H9 (cell line): ENCODE measurements around the gene ETV2. TPM values are rescaled to one million over a fixed set of nuclear protein-coding genes. Genes with fewer than 3 reads are reported as not detected.

Experiments used
- DNase-seq: peaks from one replicate; pipeline ENCODE4 v3.0.0-alpha.2; 2017
- H2AFZ ChIP-seq: one replicate; pipeline ENCODE4 v1.6.1; 2013; ENCODE audit warnings: mild to moderate bottlenecking, low read length, control low read depth, moderate library complexity
- H2AK5ac ChIP-seq: 2 replicates; pipeline ENCODE4 v1.6.1; 2013; ENCODE audit warnings: low read length, control low read depth, mixed read lengths; ENCODE audit not compliant: insufficient read length
- H2BK120ac ChIP-seq: one replicate; pipeline ENCODE4 v1.6.1; 2013; ENCODE audit warnings: low read depth, mild to moderate bottlenecking, low read length, control low read depth, inconsistent platforms; ENCODE audit not compliant: poor library complexity, severe bottlenecking
- H2BK12ac ChIP-seq: 2 replicates; pipeline ENCODE4 v1.6.1; 2013; ENCODE audit warnings: low read length, control low read depth, mixed read lengths, low read depth; ENCODE audit not compliant: insufficient read length
- H2BK15ac ChIP-seq: 2 replicates; pipeline ENCODE4 v1.6.1; 2013; ENCODE audit warnings: low read depth, low read length, control low read depth
- H2BK20ac ChIP-seq: one replicate; pipeline ENCODE4 v1.6.1; 2013; ENCODE audit warnings: low read depth, mild to moderate bottlenecking, low read length, control low read depth, inconsistent platforms; ENCODE audit not compliant: poor library complexity, severe bottlenecking
- H2BK5ac ChIP-seq: 2 replicates; pipeline ENCODE4 v1.6.1; 2013; ENCODE audit warnings: low read length, control low read depth, mixed read lengths; ENCODE audit not compliant: insufficient read length
- H3K14ac ChIP-seq: 2 replicates; pipeline ENCODE4 v1.6.1; 2013; ENCODE audit warnings: low read length, control low read depth; ENCODE audit not compliant: insufficient read depth
- H3K18ac ChIP-seq: 2 replicates; pipeline ENCODE4 v1.6.1; 2013; ENCODE audit warnings: low read depth, mild to moderate bottlenecking, mixed read lengths, low read length, control low read depth; ENCODE audit not compliant: insufficient read length
- H3K23ac ChIP-seq: 2 replicates; pipeline ENCODE4 v1.6.1; 2013; ENCODE audit warnings: low read length, control low read depth, mixed read lengths, low read depth; ENCODE audit not compliant: insufficient read length
- H3K23me2 ChIP-seq: 2 replicates; pipeline ENCODE4 v1.6.1; 2013; ENCODE audit warnings: low read depth, mild to moderate bottlenecking, mixed read lengths, low read length, control low read depth; ENCODE audit not compliant: insufficient read length, poor library complexity, severe bottlenecking
- H3K27ac ChIP-seq: 2 replicates; pipeline ENCODE4 v1.5.1; 2013; ENCODE audit warnings: low read length, control low read depth, mixed read lengths, low read depth; ENCODE audit not compliant: insufficient read length
- H3K27me3 ChIP-seq: 2 replicates; pipeline ENCODE4 v1.6.1; 2013; ENCODE audit warnings: low read length, control low read depth, inconsistent platforms; ENCODE audit not compliant: insufficient read depth
- H3K4ac ChIP-seq: 2 replicates; pipeline ENCODE4 v1.6.1; 2013; ENCODE audit warnings: low read depth, mild to moderate bottlenecking, control low read depth, inconsistent platforms, low read length, moderate library complexity
- H3K4me1 ChIP-seq: 2 replicates; pipeline ENCODE4 v1.6.1; 2013; ENCODE audit warnings: low read length, control low read depth, inconsistent platforms; ENCODE audit not compliant: insufficient read depth
- H3K4me2 ChIP-seq: 2 replicates; pipeline ENCODE4 v1.6.1; 2013; ENCODE audit warnings: low read length, control low read depth, mixed read lengths; ENCODE audit not compliant: insufficient read length, insufficient read depth
- H3K56ac ChIP-seq: 2 replicates; pipeline ENCODE4 v1.6.1; 2013; ENCODE audit warnings: low read depth, mild to moderate bottlenecking, mixed read lengths, low read length, control low read depth; ENCODE audit not compliant: insufficient read length
- H3K79me1 ChIP-seq: 2 replicates; pipeline ENCODE4 v1.6.1; 2013; ENCODE audit warnings: low read depth, mild to moderate bottlenecking, moderate library complexity, low read length, control low read depth, inconsistent platforms; ENCODE audit not compliant: insufficient read depth, poor library complexity, severe bottlenecking
- H3K79me2 ChIP-seq: 2 replicates; pipeline ENCODE4 v1.6.1; 2013; ENCODE audit warnings: low read length, control low read depth, inconsistent platforms; ENCODE audit not compliant: insufficient read depth
- H3K9ac ChIP-seq: 2 replicates; pipeline ENCODE4 v1.6.1; 2013; ENCODE audit warnings: low read length, control low read depth, mixed read lengths; ENCODE audit not compliant: insufficient read length; ENCODE audit errors: extremely low read depth
- H3K9me3 ChIP-seq: one replicate; pipeline ENCODE4 v1.6.1; 2013; ENCODE audit warnings: low read depth, low read length, inconsistent platforms; ENCODE audit not compliant: control insufficient read depth
- H3T11ph ChIP-seq: one replicate; pipeline ENCODE4 v1.6.1; 2013; ENCODE audit warnings: mild to moderate bottlenecking, low read length, control low read depth, inconsistent platforms
- H4K20me1 ChIP-seq: one replicate; pipeline ENCODE4 v1.6.1; 2013; ENCODE audit not compliant: control insufficient read depth, insufficient read length, insufficient read depth
- H4K5ac ChIP-seq: 2 replicates; pipeline ENCODE4 v1.6.1; 2013; ENCODE audit warnings: low read depth, mild to moderate bottlenecking, mixed read lengths, low read length, control low read depth; ENCODE audit not compliant: insufficient read length
- H4K8ac ChIP-seq: replicated peaks from 2 replicates; pipeline ENCODE4 v1.6.1; 2013; ENCODE audit warnings: low read length, control low read depth, mixed read lengths, low read depth; ENCODE audit not compliant: insufficient read length
- H4K91ac ChIP-seq: 2 replicates; pipeline ENCODE4 v1.6.1; 2013; ENCODE audit warnings: low read depth, mild to moderate bottlenecking, moderate library complexity, mixed read lengths, low read length, control low read depth; ENCODE audit not compliant: insufficient read length
- H3K27ac Mint-ChIP-seq, 3 experiments: 2 replicates in 2 of 3; 3 replicates in 1 of 3; pipeline ENCODE4 v1.8.0; 2020 to 2021; ENCODE audit warnings: mixed read lengths in 3 of 3, mild to moderate bottlenecking in 1 of 3, moderate library complexity in 1 of 3
- H3K27me3 Mint-ChIP-seq: 2 replicates; pipeline ENCODE4 v1.8.0; 2021; ENCODE audit warnings: low read depth, mild to moderate bottlenecking, moderate library complexity, mixed read lengths
- H3K36me3 Mint-ChIP-seq, 3 experiments: 2 replicates in 2 of 3; 3 replicates in 1 of 3; pipeline ENCODE4 v1.8.0; 2020 to 2021; ENCODE audit warnings: low read depth in 3 of 3, mixed read lengths in 3 of 3; ENCODE audit not compliant: insufficient read depth in 1 of 3
- H3K4me1 Mint-ChIP-seq, 2 experiments: 2 replicates each; pipeline ENCODE4 v1.8.0; 2020; ENCODE audit warnings: mixed read lengths in 2 of 2
- H3K4me3 Mint-ChIP-seq, 2 experiments: 2 replicates in 1 of 2; 3 replicates in 1 of 2; pipeline ENCODE4 v1.8.0; 2020 to 2021; ENCODE audit warnings: mild to moderate bottlenecking in 2 of 2, mixed read lengths in 2 of 2, moderate library complexity in 1 of 2
- H3K9me3 Mint-ChIP-seq, 2 experiments: 2 replicates in 1 of 2; 3 replicates in 1 of 2; pipeline ENCODE4 v1.8.0; 2020; ENCODE audit warnings: mild to moderate bottlenecking in 2 of 2, mixed read lengths in 2 of 2, moderate library complexity in 1 of 2
- WGBS: extraction: QIAGEN DNeasy Blood & Tissue Kit; methylation state at CpG from one replicate; pipeline ENCODE4 v1.1.7; 2013; ENCODE audit warnings: missing lambda C conversion rate, low lambda C conversion rate, mixed read lengths; ENCODE audit not compliant: insufficient read length; ENCODE audit errors: extremely low coverage; 5-methylcytosine and 5-hydroxymethylcytosine counted together
- total RNA-seq: library from RNA; stranded (reverse); gene quantifications from 2 replicates; pipeline ENCODE4 v1.2.1, GENCODE V29; 2021
- TF ChIP-seq, protein P1 (sequence below): fragments of 200-600 bp; sonication (generic); conservative IDR thresholded peaks from 3 replicates; pipeline ENCODE4 v1.8.0; 2021; ENCODE audit warnings: antibody characterized with exemption, mild to moderate bottlenecking

Gene ETV2
- total RNA-seq, 1 experiment from 2014 or later: 1.9 TPM

DNA sequence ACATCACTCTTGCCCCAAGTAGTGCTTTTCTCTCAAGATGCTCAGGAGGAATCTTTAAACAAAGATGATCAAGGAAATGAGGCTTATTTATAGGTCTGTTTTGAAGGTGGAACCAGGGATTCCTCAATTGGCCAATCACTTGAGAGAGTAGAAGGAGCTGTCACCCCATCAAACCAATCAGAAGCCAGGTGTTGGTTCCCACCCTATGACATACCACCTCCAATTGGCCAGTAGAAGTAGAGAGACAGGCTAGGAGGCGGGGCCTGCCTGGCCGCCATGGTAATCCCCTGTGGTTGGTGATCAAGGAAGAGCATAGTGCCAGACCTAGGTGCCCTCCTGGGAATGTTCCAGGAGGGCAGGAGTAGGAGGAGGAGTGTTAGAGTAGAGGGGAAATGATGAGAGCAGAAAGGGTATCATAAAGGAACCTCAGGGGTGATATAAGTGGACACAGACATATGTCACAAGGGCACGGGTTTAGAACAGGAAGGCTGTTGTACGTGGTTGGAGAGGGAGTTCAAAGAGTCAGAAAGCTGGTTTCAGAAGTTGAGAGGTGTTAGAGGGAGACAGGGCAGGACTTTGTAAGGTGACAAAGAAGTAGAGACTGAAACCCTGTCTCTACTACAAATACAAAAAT, 45.1 kb upstream of the ETV2 start:
- H3K18ac ChIP-seq: no peak overlapping the region
- H3K79me1 ChIP-seq: no peaks in the 10 kb centered on the region
- no peaks in the 10 kb centered on the region for H3K4me1 ChIP-seq
- H3K27me3 ChIP-seq: no peaks in the 10 kb centered on the region
- H2AK5ac ChIP-seq: no peak overlapping the region
- no peak overlapping the region for H4K5ac ChIP-seq
- H3K56ac ChIP-seq: no peak overlapping the region
- no peaks in the 10 kb centered on the region for H4K20me1 ChIP-seq
- no peaks in the 10 kb centered on the region for H3K36me3 Mint-ChIP-seq
- H3K27me3 Mint-ChIP-seq: peaks cover 34% of the 10 kb centered on the region
- no peak overlapping the region for H3K4me3 Mint-ChIP-seq
- H2BK5ac ChIP-seq: no peak overlapping the region
- peaks cover 0 to 2% of the 10 kb centered on the region in 2 experiments; a peak in 1 of 4 replicates for H3K4me1 Mint-ChIP-seq
- H3K4ac ChIP-seq: no peak overlapping the region
- no peaks in the 10 kb centered on the region for H3K9me3 ChIP-seq
- H3K27ac Mint-ChIP-seq: peak overlapping the region in 1 of 3 experiments; percentile 67; a peak in 1 of 7 replicates
- H2BK20ac ChIP-seq: no peak overlapping the region
- H4K91ac ChIP-seq: no peak overlapping the region
- WGBS: no CpG with 5 or more reads among the region's 4 CpGs
- H2BK12ac ChIP-seq: no peak overlapping the region
- no peak for DNase-seq
- H2AFZ ChIP-seq: no peak overlapping the region
- H3K23ac ChIP-seq: no peak overlapping the region
- H3K23me2 ChIP-seq: no peaks in the 10 kb centered on the region
- no peak overlapping the region for H3K9ac ChIP-seq
- H3K79me2 ChIP-seq: no peaks in the 10 kb centered on the region
- no peak overlapping the region for H3T11ph ChIP-seq
- H3K14ac ChIP-seq: no peak overlapping the region
- no peak overlapping the region for H2BK15ac ChIP-seq
- H3K4me2 ChIP-seq: no peak overlapping the region
- no peaks in the 10 kb centered on the region for H3K9me3 Mint-ChIP-seq
- H4K8ac ChIP-seq: no peak overlapping the region
- TF ChIP-seq, protein P1, sequence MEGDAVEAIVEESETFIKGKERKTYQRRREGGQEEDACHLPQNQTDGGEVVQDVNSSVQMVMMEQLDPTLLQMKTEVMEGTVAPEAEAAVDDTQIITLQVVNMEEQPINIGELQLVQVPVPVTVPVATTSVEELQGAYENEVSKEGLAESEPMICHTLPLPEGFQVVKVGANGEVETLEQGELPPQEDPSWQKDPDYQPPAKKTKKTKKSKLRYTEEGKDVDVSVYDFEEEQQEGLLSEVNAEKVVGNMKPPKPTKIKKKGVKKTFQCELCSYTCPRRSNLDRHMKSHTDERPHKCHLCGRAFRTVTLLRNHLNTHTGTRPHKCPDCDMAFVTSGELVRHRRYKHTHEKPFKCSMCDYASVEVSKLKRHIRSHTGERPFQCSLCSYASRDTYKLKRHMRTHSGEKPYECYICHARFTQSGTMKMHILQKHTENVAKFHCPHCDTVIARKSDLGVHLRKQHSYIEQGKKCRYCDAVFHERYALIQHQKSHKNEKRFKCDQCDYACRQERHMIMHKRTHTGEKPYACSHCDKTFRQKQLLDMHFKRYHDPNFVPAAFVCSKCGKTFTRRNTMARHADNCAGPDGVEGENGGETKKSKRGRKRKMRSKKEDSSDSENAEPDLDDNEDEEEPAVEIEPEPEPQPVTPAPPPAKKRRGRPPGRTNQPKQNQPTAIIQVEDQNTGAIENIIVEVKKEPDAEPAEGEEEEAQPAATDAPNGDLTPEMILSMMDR: no peak
- no peak overlapping the region for H2BK120ac ChIP-seq
- H3K27ac ChIP-seq: no peak overlapping the region
